Measurements from ENCODE around the gene FILIP1.

DNA sequence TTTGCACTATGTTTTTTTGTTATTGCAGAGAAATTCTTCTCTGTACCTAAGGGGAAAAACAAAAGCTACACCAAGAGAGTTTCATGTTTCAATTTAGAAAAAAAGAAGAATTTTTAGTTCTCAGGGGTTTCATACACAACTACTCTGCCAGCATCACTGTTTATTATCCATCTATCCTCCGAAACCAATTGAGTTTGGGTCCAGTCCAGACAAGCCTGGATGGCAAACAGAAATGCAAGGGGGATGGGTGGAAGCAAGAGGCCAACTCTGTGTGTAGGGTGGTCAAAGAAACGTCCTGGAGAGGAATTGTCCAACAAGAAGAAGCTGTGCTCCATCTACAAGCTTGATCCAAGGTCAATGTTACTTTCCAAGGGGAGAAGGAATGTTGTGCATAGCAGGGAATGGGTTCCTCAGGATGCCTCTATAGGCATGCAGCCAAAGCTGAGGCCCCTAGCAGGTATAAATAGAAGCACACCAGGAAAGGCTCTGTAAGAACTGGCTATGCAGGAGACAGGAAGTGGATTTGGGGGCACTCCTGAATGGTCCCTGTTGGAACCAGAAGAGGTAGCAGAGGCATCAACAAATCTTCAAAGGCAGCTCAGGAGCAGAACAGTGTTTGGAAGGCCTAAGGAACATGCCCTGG lies 64.4 kb downstream of the FILIP1 start:
- TF ChIP-seq FOXJ3 (CRISPR knock-in tag; IDR thresholded peaks at IDR 0.05) (no peak), POLR2AphosphoS5 (IDR thresholded peaks at IDR 0.05; ENCODE audit: low read depth, low read length) (no peak), RFX5 (IDR thresholded peaks at IDR 0.05; ENCODE audit: low read length) (no peak), GATA2 (CRISPR knock-in tag; IDR thresholded peaks at IDR 0.05) (no peak)
- TF ChIP-seq, protein P1, sequence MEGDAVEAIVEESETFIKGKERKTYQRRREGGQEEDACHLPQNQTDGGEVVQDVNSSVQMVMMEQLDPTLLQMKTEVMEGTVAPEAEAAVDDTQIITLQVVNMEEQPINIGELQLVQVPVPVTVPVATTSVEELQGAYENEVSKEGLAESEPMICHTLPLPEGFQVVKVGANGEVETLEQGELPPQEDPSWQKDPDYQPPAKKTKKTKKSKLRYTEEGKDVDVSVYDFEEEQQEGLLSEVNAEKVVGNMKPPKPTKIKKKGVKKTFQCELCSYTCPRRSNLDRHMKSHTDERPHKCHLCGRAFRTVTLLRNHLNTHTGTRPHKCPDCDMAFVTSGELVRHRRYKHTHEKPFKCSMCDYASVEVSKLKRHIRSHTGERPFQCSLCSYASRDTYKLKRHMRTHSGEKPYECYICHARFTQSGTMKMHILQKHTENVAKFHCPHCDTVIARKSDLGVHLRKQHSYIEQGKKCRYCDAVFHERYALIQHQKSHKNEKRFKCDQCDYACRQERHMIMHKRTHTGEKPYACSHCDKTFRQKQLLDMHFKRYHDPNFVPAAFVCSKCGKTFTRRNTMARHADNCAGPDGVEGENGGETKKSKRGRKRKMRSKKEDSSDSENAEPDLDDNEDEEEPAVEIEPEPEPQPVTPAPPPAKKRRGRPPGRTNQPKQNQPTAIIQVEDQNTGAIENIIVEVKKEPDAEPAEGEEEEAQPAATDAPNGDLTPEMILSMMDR (IDR thresholded peaks at IDR 0.05): no peak
- TF ChIP-seq, protein P2, sequence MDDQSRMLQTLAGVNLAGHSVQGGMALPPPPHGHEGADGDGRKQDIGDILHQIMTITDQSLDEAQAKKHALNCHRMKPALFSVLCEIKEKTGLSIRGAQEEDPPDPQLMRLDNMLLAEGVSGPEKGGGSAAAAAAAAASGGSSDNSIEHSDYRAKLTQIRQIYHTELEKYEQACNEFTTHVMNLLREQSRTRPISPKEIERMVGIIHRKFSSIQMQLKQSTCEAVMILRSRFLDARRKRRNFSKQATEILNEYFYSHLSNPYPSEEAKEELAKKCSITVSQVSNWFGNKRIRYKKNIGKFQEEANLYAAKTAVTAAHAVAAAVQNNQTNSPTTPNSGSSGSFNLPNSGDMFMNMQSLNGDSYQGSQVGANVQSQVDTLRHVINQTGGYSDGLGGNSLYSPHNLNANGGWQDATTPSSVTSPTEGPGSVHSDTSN (IDR thresholded peaks at IDR 0.05): no peak
- TF ChIP-seq, protein P3, sequence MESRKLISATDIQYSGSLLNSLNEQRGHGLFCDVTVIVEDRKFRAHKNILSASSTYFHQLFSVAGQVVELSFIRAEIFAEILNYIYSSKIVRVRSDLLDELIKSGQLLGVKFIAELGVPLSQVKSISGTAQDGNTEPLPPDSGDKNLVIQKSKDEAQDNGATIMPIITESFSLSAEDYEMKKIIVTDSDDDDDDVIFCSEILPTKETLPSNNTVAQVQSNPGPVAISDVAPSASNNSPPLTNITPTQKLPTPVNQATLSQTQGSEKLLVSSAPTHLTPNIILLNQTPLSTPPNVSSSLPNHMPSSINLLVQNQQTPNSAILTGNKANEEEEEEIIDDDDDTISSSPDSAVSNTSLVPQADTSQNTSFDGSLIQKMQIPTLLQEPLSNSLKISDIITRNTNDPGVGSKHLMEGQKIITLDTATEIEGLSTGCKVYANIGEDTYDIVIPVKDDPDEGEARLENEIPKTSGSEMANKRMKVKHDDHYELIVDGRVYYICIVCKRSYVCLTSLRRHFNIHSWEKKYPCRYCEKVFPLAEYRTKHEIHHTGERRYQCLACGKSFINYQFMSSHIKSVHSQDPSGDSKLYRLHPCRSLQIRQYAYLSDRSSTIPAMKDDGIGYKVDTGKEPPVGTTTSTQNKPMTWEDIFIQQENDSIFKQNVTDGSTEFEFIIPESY (IDR thresholded peaks at IDR 0.05; ENCODE audit: borderline replicate concordance, low read depth): no peak
- TF ChIP-seq, protein P4, sequence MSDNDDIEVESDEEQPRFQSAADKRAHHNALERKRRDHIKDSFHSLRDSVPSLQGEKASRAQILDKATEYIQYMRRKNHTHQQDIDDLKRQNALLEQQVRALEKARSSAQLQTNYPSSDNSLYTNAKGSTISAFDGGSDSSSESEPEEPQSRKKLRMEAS (IDR thresholded peaks at IDR 0.05; ENCODE audit: low read depth): no peak
